Mammary epithelial cell (primary cell): ENCODE measurements around the gene DNAH3.

Source experiments
- EZH2 ChIP-seq: IDR thresholded peaks from 2 replicates; pipeline ENCODE4 v1.6.1; 2012; ENCODE audit warnings: low read length, inconsistent platforms, borderline replicate concordance
- TF ChIP-seq, protein P1 (sequence below), 2 donors: IDR thresholded peaks in 1 of 2; conservative IDR thresholded peaks in 1 of 2; 2 replicates each; pipeline ENCODE4 v1.5.1; 2011 to 2012; ENCODE audit warnings: inconsistent platforms in 2 of 2, low read length in 2 of 2, mild to moderate bottlenecking in 2 of 2, control low read depth in 1 of 2, low read depth in 1 of 2; ENCODE audit not compliant: insufficient read depth in 1 of 2; ENCODE audit errors: extremely low read depth in 1 of 2

DNA sequence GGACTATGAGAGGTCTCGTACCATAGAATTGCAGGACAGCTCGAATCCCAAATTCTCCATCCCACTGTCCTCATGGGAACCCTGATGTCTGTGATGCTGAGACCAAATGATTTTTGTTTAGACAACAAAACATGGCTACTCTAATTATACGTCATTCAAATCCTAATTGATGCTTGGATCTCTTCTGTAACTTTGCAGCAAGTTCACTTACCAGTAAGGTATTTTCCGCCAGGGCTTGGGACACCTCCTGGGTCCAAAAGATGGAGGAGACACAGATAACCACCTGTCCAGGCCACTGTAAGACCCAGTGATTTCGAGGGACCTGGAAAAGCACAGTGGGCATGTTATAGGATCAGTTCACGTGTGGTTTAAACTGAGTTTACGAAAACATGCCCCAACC lies 92.8 kb downstream of the DNAH3 start:
- TF ChIP-seq, protein P1, sequence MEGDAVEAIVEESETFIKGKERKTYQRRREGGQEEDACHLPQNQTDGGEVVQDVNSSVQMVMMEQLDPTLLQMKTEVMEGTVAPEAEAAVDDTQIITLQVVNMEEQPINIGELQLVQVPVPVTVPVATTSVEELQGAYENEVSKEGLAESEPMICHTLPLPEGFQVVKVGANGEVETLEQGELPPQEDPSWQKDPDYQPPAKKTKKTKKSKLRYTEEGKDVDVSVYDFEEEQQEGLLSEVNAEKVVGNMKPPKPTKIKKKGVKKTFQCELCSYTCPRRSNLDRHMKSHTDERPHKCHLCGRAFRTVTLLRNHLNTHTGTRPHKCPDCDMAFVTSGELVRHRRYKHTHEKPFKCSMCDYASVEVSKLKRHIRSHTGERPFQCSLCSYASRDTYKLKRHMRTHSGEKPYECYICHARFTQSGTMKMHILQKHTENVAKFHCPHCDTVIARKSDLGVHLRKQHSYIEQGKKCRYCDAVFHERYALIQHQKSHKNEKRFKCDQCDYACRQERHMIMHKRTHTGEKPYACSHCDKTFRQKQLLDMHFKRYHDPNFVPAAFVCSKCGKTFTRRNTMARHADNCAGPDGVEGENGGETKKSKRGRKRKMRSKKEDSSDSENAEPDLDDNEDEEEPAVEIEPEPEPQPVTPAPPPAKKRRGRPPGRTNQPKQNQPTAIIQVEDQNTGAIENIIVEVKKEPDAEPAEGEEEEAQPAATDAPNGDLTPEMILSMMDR (conservative IDR thresholded peaks at IDR 0.05 in 1 of 2, IDR thresholded peaks at IDR 0.05 in 1 of 2; ENCODE audit: extremely low read depth in 1 of 2, insufficient read depth in 1 of 2, low read depth in 1 of 2, low read length in 2 of 2): no peak
- TF ChIP-seq EZH2: no peak
